NOMO-1 treated with DMSO at 0.1 percent for 48 hours (cell line): ENCODE measurements around the gene TFR2.

Experiments
- DNase-seq: peaks from one replicate; lab custom pipeline; 2025; ENCODE audit not compliant: unreplicated experiment; lab: John Stamatoyannopoulos, UW

The TFR2 gene

GRCh38 chr7:100588438-100588837 lies 52.9 kb downstream of the TFR2 start:
- DNase-seq = peak; percentile 40

DNA sequence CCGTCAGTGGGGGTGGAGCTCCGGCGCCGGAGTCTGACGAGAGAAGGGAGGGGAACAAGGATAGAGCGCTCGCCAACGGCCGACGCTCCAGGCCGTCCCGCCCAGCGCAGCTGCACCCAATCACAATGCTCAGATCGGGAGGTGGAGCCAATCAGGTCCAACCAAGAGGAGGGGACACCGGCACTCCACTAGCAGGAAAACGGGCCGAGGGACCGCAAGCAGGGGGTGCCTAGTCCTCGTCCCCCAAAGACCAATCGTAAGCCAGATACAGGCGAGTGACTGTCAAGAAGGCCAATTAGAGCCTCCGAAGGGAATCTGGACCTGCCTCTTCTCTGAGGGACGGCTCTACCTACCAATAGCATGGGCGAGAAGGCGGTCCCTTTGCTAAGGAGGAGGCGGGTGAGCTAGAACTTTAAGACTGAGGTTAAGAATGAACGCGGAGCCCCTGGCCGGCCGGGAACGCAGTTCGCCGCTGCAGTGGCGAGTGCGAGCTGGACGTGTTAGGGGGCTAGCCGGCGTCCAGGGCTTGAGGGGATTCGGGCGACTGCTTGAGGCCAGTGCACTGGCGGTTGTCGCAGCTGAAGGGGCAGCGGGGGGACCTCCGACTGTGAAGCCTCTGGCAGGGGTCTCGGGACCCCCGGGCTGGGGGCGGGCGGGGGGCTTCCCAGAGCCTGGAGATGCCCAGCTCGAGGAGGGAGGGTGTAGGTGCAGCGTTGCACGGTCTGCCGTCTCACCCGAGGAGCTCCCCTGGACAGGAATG lies 54.9 kb downstream of the TFR2 start, which contains the start of gene FBXO24:
FBXO24 (plus strand) TSS at position 63 of the 760 bp plus-strand sequence; CDS start at position 361, 298 bp downstream.
- DNase-seq = peak; percentile 100

- DNase-seq = peak; percentile 35
Measured at GRCh38 chr7:100585511-100586265, 55.7 kb downstream of the TFR2 start, which contains the start of gene LRCH4. LRCH4 (minus strand) TSS chr7:100586129; CDS start chr7:100586100, 29 bp downstream.

GRCh38 chr7:100584683-100585510 lies 56.5 kb downstream of the TFR2 start:
- DNase-seq = peak; percentile 35

GRCh38 chr7:100584054-100584682 lies 57.2 kb downstream of the TFR2 start:
- DNase-seq = peak; percentile 97

GRCh38 chr7:100583132-100584053 lies 58.0 kb downstream of the TFR2 start:
- DNase-seq = peak; percentile 98

- DNase-seq = no peak
Measured at GRCh38 chr7:100582650-100583049, 58.7 kb downstream of the TFR2 start.

DNA sequence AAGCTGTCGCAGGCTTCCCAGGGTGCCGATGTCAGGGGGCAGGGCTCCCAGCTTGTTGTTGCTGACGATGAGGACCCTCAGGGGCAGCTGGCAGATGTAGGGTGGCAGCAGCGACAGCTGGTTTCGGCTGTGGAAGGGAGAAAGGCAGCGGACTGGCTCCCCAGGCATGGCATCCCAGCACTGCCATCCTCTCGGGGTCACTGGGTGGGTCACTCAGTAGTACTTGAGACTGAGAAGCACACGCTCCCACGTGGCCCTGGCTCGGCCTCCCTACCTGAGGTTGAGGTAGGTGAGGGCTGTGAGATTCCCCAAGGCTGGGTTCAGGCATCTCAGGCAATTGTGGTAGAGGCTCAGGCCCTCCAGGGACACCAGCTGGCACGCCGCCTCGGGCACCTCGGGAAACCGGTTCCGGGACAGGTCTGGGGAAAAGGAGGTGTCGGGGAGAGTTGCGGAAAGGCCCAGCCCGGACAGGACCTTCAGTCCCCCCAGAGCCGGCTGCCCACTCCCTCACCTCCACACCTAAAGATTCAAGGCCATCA lies 59.2 kb downstream of the TFR2 start:
- DNase-seq = no peak

DNA sequence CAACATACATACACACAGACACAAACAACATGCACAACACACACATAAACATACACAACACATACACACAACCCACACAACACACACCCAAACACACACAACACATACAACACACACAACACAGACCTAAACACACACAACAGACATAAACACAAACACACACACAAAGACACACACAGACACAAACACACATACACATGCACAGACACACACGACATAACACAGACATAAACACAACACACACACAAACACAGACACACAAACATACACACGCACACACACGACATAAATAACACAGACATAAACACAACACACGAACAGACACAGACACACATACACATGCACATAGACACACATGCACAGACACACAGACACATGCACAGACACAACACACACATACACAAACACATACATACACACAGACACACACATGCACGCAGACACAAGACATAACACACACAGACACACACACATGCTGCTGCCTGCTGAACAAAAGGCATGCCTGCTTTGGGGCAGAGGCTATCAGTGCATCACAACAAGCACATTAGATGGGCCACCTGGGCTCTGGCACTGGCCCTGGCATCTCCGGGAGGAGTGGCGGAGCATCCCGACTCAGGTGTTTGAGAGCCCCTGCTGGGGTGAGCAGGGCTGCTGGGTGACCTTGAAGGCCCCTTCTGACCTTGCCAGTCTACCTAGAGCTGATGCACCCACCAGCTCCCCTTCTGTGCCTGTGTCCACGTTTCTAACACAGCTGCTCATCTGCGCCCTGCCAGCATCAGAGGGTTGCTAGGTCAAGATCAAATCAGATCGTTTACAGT lies 60.7 kb downstream of the TFR2 start:
- no peak for DNase-seq

GRCh38 chr7:100578246-100579183 lies 62.8 kb downstream of the TFR2 start:
- no peak for DNase-seq

DNA sequence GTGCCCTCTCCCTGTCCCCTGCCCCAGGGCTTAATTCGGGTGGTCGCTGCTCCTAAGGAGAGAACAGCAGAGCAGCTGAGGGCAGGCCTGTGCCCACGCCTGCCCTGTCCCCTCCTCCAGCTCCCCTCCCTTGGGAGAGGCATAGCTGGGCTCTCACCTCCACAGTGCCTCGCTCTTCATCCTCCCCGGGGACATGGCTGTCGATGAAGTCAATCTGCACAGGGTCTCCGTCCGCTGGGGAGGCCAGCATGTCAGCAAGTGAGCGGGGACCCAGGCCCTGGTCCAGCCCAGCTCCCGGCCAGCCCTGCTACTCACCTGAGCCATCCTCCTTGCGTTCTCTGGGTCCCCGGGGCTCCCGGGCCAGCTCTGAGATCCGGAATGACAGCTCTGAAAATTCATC lies 63.8 kb downstream of the TFR2 start:
- DNase-seq = no peak

DNA sequence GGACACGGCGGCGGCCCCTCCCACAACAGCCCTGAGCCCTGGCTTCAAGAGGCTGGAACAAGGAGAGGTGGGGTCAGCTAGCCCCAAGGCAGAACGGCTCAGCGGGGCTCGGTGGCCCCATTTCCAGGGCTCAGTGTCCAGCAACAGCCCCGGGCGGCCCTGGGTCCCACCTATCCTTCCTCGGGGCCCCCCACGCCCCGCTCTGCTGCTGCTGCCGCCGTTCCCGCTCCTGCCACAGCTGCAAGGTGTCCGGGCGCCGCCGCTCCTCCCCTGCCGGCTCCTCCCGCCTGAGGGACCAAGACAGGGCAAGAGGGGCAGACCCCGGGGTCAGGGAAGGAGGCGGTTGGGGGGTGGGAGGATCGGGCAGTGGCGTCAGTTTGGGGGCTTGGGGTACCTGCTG lies 64.2 kb downstream of the TFR2 start:
- DNase-seq = no peak

DNA sequence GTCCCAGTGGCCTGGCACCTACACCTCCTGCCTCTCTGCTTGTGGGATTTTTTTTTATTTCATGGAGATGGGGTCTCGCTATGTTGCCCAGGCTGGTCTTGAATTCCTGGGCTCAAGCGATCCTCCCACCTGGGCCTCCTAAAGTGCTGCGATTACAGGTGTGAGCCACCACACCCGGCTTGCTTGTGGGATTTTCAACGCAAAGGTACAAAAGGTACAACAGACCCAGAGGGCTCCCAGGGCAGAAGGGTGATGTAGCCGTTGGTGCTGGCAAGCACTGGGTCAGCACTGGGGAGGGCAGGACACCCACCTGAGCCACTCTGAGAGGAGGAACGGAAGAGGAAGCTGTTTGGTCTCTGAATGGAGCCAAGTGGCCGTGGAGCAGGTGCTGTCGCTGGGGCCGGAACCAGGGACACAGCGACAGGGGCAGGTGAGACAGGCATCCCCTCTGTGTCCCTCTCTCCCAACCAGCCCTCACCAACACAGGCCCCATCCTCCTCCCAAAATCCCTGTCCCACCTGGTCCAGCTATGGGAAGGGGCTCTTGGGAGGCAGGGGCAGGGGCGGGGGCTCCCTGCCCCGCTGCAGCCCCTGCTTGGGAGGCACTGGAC lies 64.9 kb downstream of the TFR2 start:
- DNase-seq = no peak

DNA sequence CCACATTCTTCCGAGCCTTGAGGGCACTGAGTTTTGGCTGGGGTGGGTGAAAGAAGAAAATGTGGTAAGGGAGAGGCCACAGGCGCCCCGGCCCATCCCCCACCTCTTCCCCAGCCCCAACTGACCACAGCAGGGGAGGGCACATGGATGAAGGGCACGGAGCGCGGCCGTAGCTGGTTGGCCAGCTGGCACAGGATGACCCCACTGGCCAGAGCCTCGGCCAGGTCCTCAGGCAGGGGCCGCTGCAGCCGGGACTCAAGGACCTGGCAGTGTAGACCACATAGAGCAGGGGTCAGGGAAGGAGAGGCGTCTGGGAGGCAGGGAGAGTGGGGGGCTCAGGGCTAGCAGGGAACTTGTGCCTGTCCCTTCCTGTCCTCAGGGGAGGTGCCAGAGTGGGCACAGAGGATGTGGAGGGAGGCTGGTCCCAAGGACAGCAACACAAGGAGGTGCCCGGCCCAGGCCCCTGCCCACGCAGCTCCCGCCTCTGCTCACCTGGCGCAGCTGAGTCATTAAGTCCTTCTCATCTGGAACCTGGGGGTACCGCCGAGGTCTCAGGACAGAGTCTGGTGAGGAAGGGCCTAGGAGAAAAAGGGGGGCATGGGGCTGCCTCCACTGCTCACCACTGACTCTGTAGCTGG lies 65.5 kb downstream of the TFR2 start:
- DNase-seq = no peak

DNA sequence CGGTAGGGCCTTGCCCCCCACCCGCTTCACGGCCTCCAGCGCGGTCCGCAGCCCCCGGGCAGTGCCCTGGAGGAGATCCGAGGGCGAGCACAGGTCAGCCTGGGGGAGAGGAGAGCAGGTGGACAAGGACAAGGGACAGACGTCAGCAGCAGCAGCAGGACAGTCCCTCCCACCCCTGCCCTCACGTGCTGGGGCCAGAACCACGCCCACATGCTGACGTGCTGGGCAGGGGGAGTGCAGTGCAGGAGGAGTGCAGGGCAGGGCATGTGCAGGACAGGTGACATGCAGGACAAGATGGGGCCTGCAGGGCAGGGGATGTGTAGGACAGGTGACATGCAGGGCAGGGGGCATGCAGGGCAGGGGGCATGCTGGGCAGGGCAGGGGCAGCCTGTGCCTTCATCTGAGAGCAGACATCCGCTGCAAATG lies 66.1 kb downstream of the TFR2 start:
- no peak for DNase-seq

- no peak for DNase-seq
Measured at GRCh38 chr7:100574362-100575205, 66.8 kb downstream of the TFR2 start.
